Fibroblast of lung (primary cell): ENCODE results near the gene MAGEF1. TPM values are rescaled to one million over a fixed set of nuclear protein-coding genes. Genes with fewer than 3 reads are reported as not detected.
A peak's percentile ranks its signal among the peaks of the same experiment; 100 is the strongest.

ENCODE experiments used
- DNase-seq, 2 donors: peaks; one replicate each; pipeline versions ENCODE4 v3.0.0 to v3.0.0-alpha.2; 2010; ENCODE audit warnings: low read depth in 2 of 2
- H2AFZ ChIP-seq: 2 replicates; pipeline ENCODE4 v1.5.1; 2012; ENCODE audit warnings: low read length, control low read depth, inconsistent platforms
- H3K27ac ChIP-seq: 2 replicates; pipeline ENCODE4 v1.5.1; 2011; ENCODE audit warnings: low read length, control low read depth; ENCODE audit not compliant: insufficient read depth
- H3K27me3 ChIP-seq: 2 replicates; pipeline ENCODE4 v1.5.1; 2011; ENCODE audit warnings: mild to moderate bottlenecking, low read length; ENCODE audit not compliant: control insufficient read depth, insufficient read depth
- H3K36me3 ChIP-seq: 2 replicates; pipeline ENCODE4 v1.5.1; 2011; ENCODE audit warnings: low read length; ENCODE audit not compliant: control insufficient read depth, insufficient read depth
- H3K4me1 ChIP-seq: 2 replicates; pipeline ENCODE4 v1.5.1; 2011; ENCODE audit warnings: low read length; ENCODE audit not compliant: control insufficient read depth, insufficient read depth; ENCODE audit errors: extremely low read depth
- H3K4me2 ChIP-seq: 2 replicates; pipeline ENCODE4 v1.5.1; 2011; ENCODE audit warnings: low read length, control low read depth; ENCODE audit not compliant: insufficient read depth; ENCODE audit errors: extremely low read depth
- H3K4me3 ChIP-seq, 4 experiments: fragments of 200-600 bp in 1 of 4; sonication (generic) in 1 of 4; replicated peaks in 1 of 4; 2 replicates each; pipeline ENCODE4 v1.5.1; 2011 to 2016; ENCODE audit warnings: low read length in 4 of 4, low read depth in 3 of 4, mild to moderate bottlenecking in 3 of 4, control low read depth in 2 of 4, inconsistent platforms in 1 of 4, mixed read lengths in 1 of 4; ENCODE audit not compliant: insufficient read depth in 1 of 4; ENCODE audit errors: control extremely low read depth in 1 of 4
- H3K79me2 ChIP-seq: 2 replicates; pipeline ENCODE4 v1.5.1; 2012; ENCODE audit warnings: mild to moderate bottlenecking, low read length, inconsistent platforms; ENCODE audit not compliant: control insufficient read depth, insufficient read depth
- H3K9ac ChIP-seq: 2 replicates; pipeline ENCODE4 v1.5.1; 2011; ENCODE audit warnings: mild to moderate bottlenecking, low read length, control low read depth; ENCODE audit not compliant: insufficient read depth
- H3K9me3 ChIP-seq: 2 replicates; pipeline ENCODE4 v1.5.1; 2012; ENCODE audit warnings: low read depth, low read length; ENCODE audit not compliant: control insufficient read depth, insufficient read depth
- H4K20me1 ChIP-seq: 2 replicates; pipeline ENCODE4 v1.5.1; 2011; ENCODE audit warnings: low read length; ENCODE audit not compliant: control insufficient read depth, insufficient read depth; ENCODE audit errors: extremely low read depth
- CTCF ChIP-seq, 2 donors: IDR thresholded peaks in 1 of 2; conservative IDR thresholded peaks in 1 of 2; 1 replicate in 1 of 2; 2 replicates in 1 of 2; pipeline ENCODE4 v1.5.1; 2011 to 2012; ENCODE audit warnings: low read length in 2 of 2, control low read depth in 1 of 2, inconsistent platforms in 1 of 2, low read depth in 1 of 2, mild to moderate bottlenecking in 1 of 2
- EZH2 ChIP-seq: IDR thresholded peaks from 2 replicates; pipeline ENCODE4 v1.5.1; 2012; ENCODE audit warnings: low read length, control low read depth, mild to moderate bottlenecking; ENCODE audit errors: missing control alignments
- polyA plus RNA-seq, 2 donors: library from polyadenylated mRNA; depleted of rRNA in 1 of 2; stranded (reverse) in 1 of 2; unstranded in 1 of 2; fragments of >200 nt; gene quantifications; 2 replicates each; pipeline ENCODE4 v1.2.1, GENCODE V29; 2011 to 2012; ENCODE audit warnings: missing spikeins in 1 of 2
- total RNA-seq: library from RNA; depleted of rRNA; stranded (reverse); fragments of >200 nt; gene quantifications from 2 replicates; pipeline ENCODE4 v1.2.1, GENCODE V29; 2014

The MAGEF1 gene
- total and polyA plus RNA-seq, 2 donors (not counting 1 experiment from before 2014, with no cell fraction given) = 21.5 to 22.6 TPM

GRCh38 chr3:184694716-184695115 lies 17.1 kb downstream of the MAGEF1 start:
- no peaks in the 10 kb centered on the region for H3K79me2 ChIP-seq
- H3K4me2 ChIP-seq = no peak overlapping the region
- H3K4me3 ChIP-seq = no peak overlapping the region
- no peaks in the 10 kb centered on the region for H3K36me3 ChIP-seq
- peaks cover 3% of the 10 kb centered on the region for H3K27me3 ChIP-seq
- no peaks in the 10 kb centered on the region for H3K9me3 ChIP-seq
- H2AFZ ChIP-seq = no peak overlapping the region
- H3K4me1 ChIP-seq = no peaks in the 10 kb centered on the region
- DNase-seq = no peak
- no peak for TF ChIP-seq CTCF (conservative IDR thresholded peaks at IDR 0.05 in 1 of 2, IDR thresholded peaks at IDR 0.05 in 1 of 2; ENCODE audit: low read depth in 1 of 2, low read length in 2 of 2)
- TF ChIP-seq EZH2 = no peak
- no peaks in the 10 kb centered on the region for H4K20me1 ChIP-seq
- H3K9ac ChIP-seq = no peak overlapping the region
- H3K27ac ChIP-seq = no peak overlapping the region

GRCh38 chr3:184694133-184694665 lies 17.7 kb downstream of the MAGEF1 start:
- H3K36me3 ChIP-seq = no peaks in the 10 kb centered on the region
- no peaks in the 10 kb centered on the region for H3K9me3 ChIP-seq
- H3K79me2 ChIP-seq = no peaks in the 10 kb centered on the region
- no peak overlapping the region for H2AFZ ChIP-seq
- no peak overlapping the region for H3K4me2 ChIP-seq
- H3K4me3 ChIP-seq = no peak overlapping the region
- no peak for DNase-seq
- no peak for TF ChIP-seq CTCF (conservative IDR thresholded peaks at IDR 0.05 in 1 of 2, IDR thresholded peaks at IDR 0.05 in 1 of 2; ENCODE audit: low read depth in 1 of 2, low read length in 2 of 2)
- no peak for TF ChIP-seq EZH2
- no peaks in the 10 kb centered on the region for H4K20me1 ChIP-seq
- H3K4me1 ChIP-seq = no peaks in the 10 kb centered on the region
- H3K9ac ChIP-seq = no peak overlapping the region
- peaks cover 3% of the 10 kb centered on the region for H3K27me3 ChIP-seq
- H3K27ac ChIP-seq = no peak overlapping the region

DNA sequence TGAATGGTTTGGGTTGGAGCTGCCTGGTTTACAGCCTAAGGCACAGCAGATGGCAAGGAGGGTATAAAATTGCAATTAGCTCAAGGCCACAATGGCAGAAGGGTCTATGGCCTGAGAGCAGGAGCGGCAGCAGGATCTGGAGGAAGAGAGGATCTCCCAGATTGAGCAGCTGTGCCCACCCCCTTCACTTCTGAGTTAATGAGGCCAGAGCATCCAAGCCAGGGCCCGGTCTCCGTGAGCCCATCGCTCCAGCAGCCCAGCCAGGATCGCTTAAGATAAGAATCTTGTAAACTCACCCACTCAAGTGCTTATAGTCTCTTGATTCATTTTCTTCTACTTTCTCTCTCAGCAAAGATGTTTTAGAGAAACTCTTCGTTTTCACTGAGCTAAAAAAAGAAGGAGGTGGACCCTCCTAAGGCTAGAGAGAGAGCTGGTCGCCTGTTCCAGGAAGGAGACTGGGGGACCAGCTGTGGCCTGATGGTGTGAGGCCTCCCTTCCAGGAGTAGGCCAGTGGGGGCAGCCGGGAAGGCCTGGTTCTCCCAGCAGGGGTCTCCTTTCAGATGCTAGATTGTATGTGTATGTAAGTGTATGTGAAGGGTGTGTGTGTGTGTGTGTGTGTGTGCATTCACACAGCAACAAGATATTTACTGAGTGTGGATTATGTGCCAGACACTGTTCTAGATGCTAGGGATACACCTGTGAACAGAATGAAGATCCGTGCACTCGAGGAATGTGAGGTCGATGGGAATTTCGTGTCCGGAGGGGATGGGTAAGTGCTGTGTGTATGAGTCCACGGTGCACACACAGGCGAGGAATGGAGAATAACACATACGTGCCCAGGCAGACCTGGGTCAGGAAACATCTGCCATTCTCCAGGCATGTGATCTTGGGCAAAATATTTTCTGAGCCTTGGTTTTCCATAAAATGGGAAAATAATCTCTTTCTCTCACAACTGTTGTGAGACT lies 18.6 kb downstream of the MAGEF1 start:
- no peak overlapping the region for H2AFZ ChIP-seq
- H3K4me1 ChIP-seq = peaks cover 2% of the 10 kb centered on the region
- no peak overlapping the region for H3K27ac ChIP-seq
- no peaks in the 10 kb centered on the region for H3K9me3 ChIP-seq
- peaks cover 3% of the 10 kb centered on the region for H3K27me3 ChIP-seq
- H3K4me3 ChIP-seq = no peak overlapping the region
- no peak overlapping the region for H3K4me2 ChIP-seq
- H3K79me2 ChIP-seq = no peaks in the 10 kb centered on the region
- H3K36me3 ChIP-seq = no peaks in the 10 kb centered on the region
- DNase-seq = no peak
- no peaks in the 10 kb centered on the region for H4K20me1 ChIP-seq
- H3K9ac ChIP-seq = no peak overlapping the region
- TF ChIP-seq CTCF (conservative IDR thresholded peaks at IDR 0.05 in 1 of 2, IDR thresholded peaks at IDR 0.05 in 1 of 2; ENCODE audit: low read depth in 1 of 2, low read length in 2 of 2) = peak in 1 of 2 donors; percentile 2
- TF ChIP-seq EZH2 = no peak
